GM12878 (cell line): ENCODE measurements around the gene MRPL53.
A peak's percentile ranks its signal among the peaks of the same experiment; 100 is the strongest.

Source experiments
- BCLAF1 ChIP-seq: fragments of 450-650 bp; IDR thresholded peaks from 2 replicates; pipeline ENCODE4 v1.6.1; 2017; ENCODE audit warnings: antibody characterized with exemption, mild to moderate bottlenecking, moderate library complexity
- FOS ChIP-seq: IDR thresholded peaks from 3 replicates; pipeline ENCODE4 v1.6.1; 2011; ENCODE audit warnings: borderline replicate concordance; ENCODE audit not compliant: insufficient read length; ENCODE audit errors: extremely low read depth
- SP1 ChIP-seq: IDR thresholded peaks from one replicate; pipeline ENCODE4 v1.6.1; 2011; ENCODE audit warnings: low read depth, low read length

GRCh38 chr2:74472086-74472944 lies at the start of gene MRPL53:
- no peak for TF ChIP-seq BCLAF1
- TF ChIP-seq SP1, result peak; percentile 35
- no peak for TF ChIP-seq FOS
